Amygdala (tissue), 56 donors: ENCODE measurements around the gene MSMP.

ENCODE experiments used
- DNase-seq, 56 donors: peaks; one replicate each; lab custom pipeline; 2025; lab: John Stamatoyannopoulos, UW

Gene MSMP

DNA sequence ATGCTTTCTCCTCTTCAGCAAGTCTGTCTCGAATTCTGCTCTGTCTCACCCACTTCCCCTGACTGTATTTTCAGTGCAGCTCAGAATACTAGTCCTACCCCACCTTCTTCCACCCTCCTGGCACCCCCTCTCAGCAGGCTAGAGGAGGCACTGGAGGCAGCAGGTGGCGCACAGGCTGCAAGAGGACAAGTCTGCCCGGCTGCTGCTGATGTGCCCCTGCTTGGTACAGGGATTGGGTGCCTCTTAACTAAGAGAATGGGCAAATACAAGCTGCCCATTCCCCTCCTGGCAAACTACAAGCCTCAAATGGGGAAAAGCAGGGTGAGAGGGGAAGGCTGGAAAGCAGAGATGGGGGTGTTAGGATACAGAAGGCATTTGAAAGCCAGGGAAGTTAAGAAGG, 27.1 kb downstream of the MSMP start:
- DNase-seq = peak in 24 of 56 donors; percentile 8 to 65 (median 28)

DNA sequence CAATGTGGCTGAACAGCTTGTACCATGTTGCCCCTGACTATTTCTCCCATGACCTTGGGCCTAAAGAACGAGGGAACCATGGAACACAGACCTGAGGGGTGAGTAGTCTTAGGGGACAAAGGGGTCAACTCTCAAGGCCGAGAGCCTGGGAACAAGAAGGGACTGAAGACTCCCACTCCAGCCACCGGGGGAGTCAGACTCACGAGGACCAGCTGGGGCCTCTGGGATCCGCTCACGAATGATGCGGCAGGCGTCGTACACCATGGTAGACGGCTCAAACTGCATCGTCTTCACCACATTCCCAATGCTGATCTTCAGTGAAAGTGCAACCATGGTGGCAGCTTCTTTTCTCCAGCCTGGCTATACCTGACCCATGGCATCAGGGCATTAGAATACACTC, 28.7 kb downstream of the MSMP start:
- DNase-seq = no peak

DNA sequence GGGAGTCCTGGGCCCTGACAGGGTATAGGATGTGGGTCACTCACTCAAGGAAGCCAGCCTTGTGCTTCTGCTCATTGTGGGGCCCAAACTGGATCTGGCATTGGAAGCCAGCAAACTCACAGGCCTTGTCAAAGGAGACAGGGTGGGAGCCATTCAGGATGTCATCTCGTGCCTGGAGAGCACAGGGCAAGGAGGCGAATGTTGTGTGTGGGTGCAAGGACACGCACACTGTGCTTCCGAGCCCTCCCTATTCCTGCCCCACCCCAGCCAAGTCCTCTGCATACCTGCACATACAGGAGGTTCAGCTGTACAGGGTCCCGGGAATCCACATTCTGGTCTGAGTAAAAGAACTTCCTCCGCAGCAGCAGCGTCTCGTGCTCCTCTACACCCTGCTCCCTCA, 30.2 kb downstream of the MSMP start:
- DNase-seq = no peak

DNA sequence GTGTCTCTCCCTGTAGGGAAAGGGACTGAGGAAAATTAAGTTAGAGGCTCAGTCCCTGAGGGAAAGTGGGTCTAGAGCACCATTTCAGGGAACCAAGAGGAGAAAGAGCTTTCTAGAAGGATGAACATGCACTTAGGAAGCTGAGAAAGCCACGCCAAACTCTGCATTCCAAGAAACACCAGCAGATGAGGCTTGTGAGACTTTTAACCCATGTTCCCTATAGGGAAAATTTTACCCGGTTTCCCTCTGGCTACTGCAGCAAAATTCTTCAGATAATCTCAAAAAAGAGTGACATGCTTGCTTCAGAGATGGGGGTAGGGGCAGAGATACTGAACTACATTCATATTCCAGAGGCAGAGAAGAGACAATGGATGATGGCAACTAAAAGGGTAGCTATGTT, 30.6 kb downstream of the MSMP start:
- no peak for DNase-seq

DNA sequence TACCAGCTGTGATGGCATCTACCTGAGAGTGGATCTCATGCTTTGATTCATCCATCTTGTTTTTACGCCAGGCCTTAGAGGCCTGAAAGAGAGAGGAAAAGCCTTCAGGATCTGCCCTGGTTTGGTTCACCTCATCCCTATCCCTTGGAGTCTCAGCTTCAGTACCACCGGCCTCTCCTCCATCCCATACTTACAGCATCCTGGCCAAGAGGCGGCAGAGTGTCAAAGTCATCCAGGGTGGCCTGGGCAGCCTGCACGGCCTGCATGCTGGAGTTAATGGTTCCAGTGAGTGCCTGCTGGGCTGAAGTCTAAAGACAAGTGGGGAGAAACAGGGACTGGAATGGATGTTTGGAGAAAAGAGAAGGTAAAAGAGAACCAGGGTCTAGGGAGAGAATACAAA, 34.5 kb downstream of the MSMP start:
- no peak for DNase-seq

DNA sequence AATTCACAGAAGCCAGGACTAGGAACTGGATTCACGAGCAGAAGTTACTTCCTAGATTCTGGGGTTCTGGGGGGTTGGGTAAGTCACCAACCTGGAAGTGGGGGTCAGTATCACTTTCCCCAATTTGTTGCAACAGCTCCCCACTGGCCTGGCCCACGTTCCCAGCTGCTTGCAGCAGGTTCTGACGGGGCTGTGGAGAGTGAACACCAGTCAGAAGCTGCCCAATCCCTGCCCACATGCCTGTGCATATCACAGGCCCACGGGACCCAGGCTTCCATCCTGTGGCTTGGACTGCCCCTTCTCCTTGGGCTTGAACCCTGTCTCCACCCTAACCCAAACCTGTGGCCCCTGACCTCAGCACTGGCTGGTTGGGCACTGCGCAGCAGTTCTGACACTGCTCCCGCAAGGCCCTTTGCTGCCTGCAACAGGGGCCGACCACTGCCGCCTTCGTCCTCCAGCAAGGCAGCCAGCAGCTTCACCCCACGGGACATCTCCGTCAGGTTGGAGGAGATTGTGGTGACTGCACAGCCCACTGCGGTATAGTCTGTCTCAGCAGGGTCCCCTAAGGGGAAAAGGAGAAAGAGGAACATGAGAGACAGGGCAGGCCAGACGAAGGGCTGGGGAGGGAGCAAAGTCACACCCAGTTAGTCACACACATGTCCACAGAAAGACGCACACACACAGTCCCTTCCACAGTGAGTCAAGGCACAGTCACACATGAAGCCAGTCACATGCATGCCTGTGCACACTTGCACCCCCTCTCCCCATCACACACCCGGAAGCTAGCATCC, 35.2 kb downstream of the MSMP start:
- DNase-seq = no peak

DNA sequence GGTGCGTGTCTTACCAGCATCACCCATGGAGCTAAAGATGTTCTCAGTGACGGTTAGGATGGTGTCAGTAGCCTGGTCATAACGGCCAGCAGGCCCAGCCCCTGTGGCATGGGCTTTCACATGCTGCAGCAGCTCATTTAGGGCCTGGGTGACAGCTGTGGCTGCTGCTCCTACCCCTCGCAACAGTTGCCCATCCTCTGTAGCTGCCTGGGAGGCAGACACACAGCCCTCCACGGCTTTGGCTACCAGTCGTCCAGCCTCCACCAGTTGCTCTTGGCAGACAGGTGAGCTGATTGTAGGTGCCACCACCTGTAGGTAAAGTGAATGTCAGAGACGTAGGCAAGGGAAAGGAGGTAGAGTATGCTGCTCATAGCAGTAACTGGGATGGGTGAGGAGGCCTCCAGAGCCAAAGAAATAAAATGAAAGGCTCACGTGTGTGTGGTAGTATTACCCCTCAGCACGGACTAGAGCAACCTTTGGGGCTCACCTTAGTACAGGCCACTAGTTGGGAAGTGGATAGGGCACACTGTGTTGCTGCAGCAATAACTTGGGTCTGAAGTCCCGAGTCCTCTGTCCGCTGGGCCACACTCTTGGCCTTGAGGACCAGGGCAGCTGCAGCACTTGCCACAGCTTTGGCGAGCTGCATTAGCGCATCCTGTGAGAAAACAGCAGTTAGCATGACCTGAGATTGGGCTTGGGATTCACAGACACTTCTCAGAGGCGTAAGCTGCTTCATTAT, 36.8 kb downstream of the MSMP start:
- no peak for DNase-seq

DNA sequence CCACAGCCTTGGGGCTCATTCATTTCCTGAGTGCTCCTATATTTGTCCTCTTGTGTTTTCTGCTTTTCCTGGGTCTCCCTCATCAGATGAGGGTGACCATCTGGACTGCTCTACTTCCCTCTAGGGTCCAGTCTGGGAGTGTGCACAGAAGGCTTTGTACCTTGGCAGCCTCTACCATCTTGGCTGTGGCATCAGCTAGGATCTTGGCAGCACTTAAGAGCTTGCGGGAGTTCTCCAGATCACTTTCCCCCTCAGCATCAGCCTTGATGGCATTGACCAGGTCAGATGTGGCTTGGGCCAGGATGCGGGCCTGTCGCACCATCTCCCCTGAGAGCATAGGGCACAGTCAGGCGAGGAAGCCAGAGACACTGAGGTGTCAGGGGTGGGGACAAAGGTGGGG, 37.8 kb downstream of the MSMP start:
- peak in 2 of 56 donors; percentile 13 to 14 for DNase-seq

DNA sequence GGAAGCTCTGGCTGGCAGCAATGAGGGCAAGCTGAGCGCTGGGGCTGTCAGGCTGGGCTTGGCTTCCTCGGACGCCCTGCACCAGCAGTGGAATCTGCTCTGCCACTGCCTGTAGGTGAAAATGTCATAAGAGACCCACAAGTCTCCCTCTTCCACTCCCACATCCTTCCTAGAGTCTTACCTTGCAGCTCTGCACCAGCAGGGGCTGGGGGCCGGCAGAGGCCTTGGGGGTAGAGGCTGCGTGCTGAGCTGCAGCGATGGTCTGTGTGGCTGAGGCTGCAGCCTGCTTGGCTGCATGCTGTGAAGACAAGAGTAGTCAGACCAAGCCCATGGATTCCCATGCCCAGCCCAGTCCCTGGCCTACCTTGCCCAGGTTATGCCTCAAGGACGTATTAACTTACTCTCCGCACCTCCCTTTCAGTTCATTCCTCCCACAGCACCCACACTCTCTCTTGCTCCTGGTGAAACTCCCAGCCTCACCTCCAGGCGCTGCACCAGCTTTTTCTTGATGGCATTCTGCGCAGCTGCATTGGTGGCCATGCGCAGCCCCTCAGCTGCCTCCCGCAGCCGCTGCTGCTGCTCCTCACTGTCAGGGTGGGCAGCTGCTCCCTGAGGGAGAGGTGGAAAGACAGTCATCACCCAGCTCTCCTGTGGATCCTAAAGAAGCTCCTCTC, 39.4 kb downstream of the MSMP start:
- DNase-seq = no peak

DNA sequence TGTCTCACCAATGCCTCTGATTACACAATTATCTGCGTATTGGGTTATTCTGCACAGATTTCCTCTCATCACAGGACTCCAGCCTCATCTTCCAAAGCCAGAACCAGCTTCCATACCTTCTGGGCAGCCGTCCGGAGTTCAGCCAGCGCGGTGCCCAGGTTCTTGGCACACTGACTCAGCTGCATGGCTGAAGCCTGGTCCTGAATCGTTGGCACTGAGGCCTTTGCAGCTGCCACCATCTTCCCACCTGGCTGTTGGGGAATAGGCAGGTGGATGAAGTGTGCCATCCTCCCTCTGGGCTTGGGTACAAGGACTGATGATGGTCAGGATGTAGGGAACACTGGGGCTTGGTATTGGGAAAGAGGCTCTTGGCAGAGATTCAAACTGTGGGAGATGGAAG, 40.0 kb downstream of the MSMP start:
- no peak for DNase-seq

DNA sequence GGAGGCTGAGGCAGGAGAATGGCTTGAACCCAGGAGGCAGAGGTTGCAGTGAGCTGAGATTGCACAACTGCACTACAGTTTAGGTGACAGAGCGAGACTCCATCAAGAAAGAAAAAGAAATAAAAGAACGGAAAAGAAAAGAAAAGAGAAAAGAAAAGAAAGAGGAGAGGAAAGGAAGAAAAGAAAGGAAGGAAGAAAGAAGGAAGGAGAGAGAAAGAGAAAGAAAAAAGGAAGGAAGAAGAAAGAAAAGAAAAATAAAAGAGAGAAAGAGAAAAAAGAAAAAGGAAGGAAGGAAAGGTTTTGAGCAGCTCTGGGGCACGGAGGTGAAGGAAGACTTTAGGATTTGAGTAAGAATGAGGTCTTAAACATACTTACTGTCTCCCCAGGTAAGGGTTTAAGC, 40.5 kb downstream of the MSMP start:
- no peak for DNase-seq

DNA sequence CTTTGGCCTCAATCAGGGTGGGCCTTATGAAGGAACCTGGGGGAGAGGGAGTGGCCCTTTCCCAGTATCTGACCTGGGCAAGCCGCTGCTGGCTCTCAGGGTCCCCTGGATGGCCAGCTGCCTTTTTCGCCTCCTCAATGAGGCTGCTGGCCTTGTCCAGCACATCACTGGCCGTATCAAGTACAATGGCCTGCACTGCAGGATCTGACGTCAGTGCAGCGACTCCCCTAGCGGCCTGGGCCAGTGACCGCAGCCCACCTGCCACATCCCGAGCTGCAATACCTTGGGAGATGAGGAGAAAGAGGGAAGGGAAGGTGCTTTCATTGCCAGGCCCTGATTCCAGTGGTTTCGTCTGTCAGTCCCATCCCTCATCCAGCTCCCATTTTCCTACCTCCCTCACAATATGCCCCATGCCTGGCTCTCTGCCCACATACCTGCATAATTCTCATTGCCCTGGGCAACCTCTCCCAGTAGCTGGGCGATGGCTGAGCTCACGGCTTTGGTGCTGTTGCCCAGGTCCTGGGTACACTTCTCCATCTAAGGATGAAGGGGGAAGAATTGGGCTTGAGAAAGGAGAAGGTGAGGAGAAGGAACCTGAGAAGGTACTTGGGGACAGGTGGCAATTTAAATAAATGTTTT, 41.2 kb downstream of the MSMP start:
- DNase-seq = no peak

DNA sequence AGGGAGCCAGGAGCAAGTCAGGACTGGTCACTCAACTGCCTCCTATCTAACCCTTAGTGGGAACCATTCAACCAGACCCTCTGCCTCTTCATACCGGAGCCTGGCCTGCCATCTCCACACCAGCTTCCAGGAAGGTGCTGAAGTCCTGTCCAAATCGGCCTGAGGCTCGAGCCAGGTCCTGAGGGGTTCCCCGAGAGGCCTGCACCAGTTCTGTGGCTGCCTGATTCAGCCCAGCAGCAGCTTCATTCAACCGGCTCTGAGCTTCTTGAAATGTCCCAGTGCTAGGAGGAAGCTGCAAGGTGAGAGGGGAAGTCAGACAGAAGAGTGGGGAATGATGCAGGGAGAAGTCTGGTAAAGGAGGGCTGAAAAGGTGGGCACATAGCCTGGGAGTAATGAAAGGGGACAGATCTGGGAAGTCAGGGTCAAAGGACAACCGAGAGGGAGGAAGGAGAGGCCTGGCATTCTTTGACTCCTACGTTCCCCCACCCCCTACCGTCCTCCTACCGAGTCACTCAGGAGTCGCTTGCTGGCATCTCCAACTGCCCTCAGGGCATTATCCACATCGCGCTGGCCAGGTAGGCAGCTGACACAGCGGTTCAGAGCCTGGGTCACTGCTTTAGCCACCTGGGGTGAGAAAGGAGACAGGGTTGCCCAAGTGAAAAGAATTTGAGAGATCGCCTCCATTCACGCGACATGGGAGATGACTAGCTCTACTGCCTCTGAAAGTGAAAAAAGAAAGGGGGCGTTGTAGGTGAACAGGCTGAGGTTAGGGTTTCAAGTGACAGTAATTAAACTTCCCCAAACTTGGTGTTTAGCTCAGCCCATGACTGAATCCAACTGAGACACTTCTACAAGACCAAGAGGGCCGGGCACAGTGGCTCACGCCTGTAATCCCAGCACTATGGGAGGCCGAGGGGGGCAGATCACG, 42.3 kb downstream of the MSMP start:
- no peak for DNase-seq

DNA sequence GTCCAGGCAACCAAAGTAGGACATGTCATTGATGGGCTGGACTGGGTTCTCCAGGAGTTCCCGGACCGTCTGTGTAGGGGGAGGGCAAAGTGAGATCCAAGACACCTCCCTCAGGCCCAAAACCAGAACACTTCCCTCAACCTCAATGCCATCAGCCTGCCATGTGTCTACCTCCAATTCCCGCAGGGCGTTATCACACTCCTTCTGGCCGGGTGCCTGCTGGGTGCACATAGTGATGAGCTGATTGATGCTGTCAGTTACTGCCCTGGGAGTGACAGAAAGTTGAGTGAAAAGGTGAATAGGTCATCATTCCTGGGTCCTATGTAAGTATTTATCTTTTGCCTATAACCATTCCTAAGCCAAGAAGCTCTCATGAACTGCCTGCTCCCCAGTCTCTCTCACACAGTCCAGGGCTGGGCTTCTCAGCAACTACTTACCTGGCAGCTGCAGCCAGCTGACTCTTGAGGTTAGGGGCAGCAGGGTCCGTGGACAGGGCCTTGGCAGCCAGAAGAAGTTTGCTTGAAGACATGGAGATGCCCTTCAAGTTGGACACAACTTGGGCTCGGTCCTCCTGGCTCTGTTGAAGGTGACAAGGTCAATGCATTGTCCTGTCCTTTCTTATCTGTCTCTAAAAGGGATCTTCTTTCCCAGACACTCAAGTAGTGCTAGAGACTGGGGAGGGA, 43.1 kb downstream of the MSMP start:
- DNase-seq = no peak

DNA sequence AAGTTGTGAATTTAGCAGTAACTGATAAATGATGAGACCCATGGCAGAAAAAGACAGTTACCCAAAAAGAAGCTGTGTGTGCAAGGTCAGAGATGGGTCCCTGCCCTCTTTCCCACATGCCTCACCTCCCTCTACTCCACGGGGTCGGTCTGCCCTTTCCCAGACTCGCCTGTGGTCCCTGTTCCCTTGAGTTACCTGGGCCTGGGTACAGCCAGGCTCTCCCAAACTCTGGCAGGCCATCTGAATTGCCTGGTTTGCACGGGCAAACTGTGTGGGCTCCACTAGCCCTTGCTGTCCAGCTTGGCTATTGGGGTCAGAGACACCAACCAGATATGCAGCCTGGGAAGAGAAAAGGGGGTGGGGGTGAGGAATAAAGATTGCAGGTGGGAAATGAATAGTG, 45.9 kb downstream of the MSMP start:
- no peak for DNase-seq

DNA sequence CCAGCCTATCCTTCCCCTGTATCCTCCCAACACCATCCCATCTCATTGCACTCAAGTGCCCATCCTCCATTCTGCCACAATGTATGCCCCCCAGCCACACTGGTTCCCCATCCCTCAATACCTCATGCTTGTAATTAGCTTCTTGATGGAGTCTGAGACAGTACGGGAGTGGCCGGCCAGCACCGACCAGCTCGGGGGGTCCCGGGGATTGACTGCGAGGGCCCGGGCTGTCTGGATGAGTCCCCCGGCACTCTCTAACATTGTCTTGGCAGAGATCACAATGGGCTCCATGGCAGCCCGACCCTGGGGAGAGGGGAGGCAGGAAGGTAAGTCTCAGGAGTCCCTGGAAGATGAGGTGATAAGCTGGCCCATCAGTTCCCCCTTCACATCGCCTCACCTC, 47.1 kb downstream of the MSMP start:
- no peak for DNase-seq

DNA sequence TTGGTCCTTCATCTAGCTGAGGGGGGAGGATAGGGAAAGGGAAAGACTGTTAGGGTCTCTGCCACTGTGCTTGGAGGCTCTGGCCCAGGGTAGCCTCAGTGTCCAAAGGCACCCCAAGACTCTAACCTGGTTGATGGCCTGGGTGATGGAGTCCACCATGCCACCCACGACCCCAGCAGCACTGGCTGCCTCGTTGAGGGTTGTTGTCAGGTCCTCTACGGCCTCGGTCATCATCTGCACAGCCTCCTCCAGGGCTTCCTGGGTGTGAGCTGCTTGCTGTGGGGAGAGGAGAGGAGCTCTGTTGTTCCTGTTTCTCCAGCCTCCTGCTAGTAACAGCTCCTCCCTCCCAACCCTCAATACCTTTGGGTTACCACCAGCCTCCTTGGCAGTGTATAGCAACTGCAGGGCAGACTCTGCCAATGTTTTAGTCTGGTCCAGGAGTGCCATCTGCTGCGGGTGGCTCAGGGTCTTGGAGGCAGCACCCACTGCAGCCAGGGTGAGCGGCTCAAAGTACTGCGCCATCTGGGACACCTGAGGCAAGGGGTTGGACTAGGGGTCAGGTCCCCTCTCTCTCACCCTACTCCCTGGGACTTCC, 48.1 kb downstream of the MSMP start:
- no peak for DNase-seq

DNA sequence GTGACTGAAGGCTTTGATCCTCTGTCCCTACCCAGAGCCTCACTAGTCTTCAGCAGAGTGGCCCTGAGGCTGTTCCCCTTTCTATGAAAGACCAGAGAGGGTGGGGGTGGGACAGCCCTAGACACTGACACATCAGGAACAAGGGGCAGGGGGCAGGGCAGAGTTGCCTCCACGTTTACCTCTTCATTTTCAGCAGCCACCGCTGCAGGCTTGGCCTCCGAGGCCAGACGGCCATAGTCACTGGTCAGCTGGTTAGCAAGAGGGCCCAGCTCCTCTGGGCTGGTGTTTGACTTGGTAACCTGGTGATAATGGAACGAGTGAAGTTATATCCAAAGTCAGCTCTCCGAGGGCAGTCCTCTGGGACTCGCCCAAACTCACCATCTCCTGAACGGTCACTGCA, 48.7 kb downstream of the MSMP start:
- no peak for DNase-seq
